ENCODE results near the gene HPD.

The HPD gene

GRCh38 chr12:121806009-121806545, 52.6 kb downstream of the HPD start:
- in situ Hi-C loops (cut with MboI; ENCODE audit: low pct_unique_long_range_greater_than_20kb, low sequenced_read_pairs, unreplicated experiment), result no loop called here
- TF ChIP-seq CTCF (IDR thresholded peaks at IDR 0.05; ENCODE audit: extremely low read depth, insufficient read depth, missing control alignments), result no peak
- no peak for DNase-seq (ENCODE audit: low spot score)

- in situ Hi-C loops (cut with MboI; ENCODE audit: low pct_unique_long_range_greater_than_20kb, low sequenced_read_pairs, unreplicated experiment), result no loop called here
- no peak for DNase-seq (ENCODE audit: low spot score)
- TF ChIP-seq CTCF (IDR thresholded peaks at IDR 0.05; ENCODE audit: extremely low read depth, insufficient read depth, missing control alignments), result no peak
Observed at GRCh38 chr12:121805171-121806008, 53.3 kb downstream of the HPD start.

GRCh38 chr12:121804417-121805111, 54.1 kb downstream of the HPD start:
- in situ Hi-C loops (cut with MboI; ENCODE audit: low pct_unique_long_range_greater_than_20kb, low sequenced_read_pairs, unreplicated experiment), result no loop called here

GRCh38 chr12:121803861-121804416, 54.7 kb downstream of the HPD start, which contains the start of gene SETD1B:
Gene SETD1B (plus strand): TSS chr12:121804009. CDS start chr12:121804738, 729 bp downstream.
- in situ Hi-C loops (cut with MboI; ENCODE audit: low pct_unique_long_range_greater_than_20kb, low sequenced_read_pairs, unreplicated experiment), result no loop called here
- peak; percentile 5 for TF ChIP-seq CTCF (IDR thresholded peaks at IDR 0.05; ENCODE audit: extremely low read depth, insufficient read depth, missing control alignments)
- peak; percentile 68 for DNase-seq (ENCODE audit: low spot score)

More at GRCh38 chr12:121804417-121805111, 54.1 kb downstream of the HPD start:
- TF ChIP-seq CTCF (IDR thresholded peaks at IDR 0.05; ENCODE audit: extremely low read depth, insufficient read depth, missing control alignments), result no peak
- peak; percentile 66 for DNase-seq (ENCODE audit: low spot score)

- in situ Hi-C loops (cut with MboI; ENCODE audit: low pct_unique_long_range_greater_than_20kb, low sequenced_read_pairs, unreplicated experiment), result no loop called here
- TF ChIP-seq CTCF (IDR thresholded peaks at IDR 0.05; ENCODE audit: extremely low read depth, insufficient read depth, missing control alignments), result no peak
Observed at GRCh38 chr12:121802843-121803698, 55.6 kb downstream of the HPD start.

GRCh38 chr12:121802485-121802842, 56.2 kb downstream of the HPD start:
- in situ Hi-C loops (cut with MboI; ENCODE audit: low pct_unique_long_range_greater_than_20kb, low sequenced_read_pairs, unreplicated experiment), result no loop called here
- no peak for DNase-seq (ENCODE audit: low spot score)
- TF ChIP-seq CTCF (IDR thresholded peaks at IDR 0.05; ENCODE audit: extremely low read depth, insufficient read depth, missing control alignments), result no peak

More at GRCh38 chr12:121802843-121803698, 55.6 kb downstream of the HPD start:
- DNase-seq (ENCODE audit: low spot score), result peak; percentile 96

Data from GM13977 (cell line).